ENCODE data around the gene REX1BD. TPM values are rescaled to one million over a fixed set of nuclear protein-coding genes. Genes with fewer than 3 reads are reported as not detected.

Gene REX1BD
- total RNA-seq, 1 donor from 2014 or later, result 62.1 TPM

DNA sequence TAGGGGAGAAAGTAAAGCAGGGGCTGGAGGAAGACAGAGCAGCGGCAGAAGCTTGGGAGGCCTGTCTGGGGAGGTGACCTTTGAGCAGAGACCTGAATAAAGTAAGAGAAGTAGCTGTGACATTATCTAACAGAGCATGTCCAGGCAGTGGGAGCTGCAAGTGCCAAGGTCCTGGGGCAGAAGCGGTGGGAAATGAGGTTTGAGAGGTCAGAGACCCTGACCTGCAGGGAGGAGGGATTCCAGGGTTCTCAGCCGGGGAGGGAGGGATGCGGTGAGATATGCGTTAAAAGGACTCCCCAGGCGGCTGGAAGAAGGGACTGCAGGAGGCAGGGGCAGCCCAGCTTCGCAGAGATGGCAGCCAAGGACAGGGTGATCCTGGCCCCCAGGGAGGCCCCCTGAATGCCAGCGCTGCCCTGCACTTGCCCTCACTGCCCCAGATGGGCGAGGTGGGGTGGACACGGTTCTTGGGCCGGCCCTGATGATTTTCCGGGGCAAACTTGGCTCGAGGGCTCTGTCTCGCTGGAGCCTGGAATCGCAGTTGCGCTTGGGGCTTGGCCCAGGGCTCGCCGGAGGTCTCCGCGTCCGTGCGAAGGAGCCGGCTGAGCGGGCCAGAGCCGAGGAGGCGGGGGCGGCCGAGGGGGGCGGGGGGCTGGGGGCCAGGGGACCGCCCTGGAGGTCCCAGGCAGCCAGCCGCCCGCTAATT is 14.8 kb downstream of the REX1BD start:
- no peak for DNase-seq (ENCODE audit: low spot score)

DNA sequence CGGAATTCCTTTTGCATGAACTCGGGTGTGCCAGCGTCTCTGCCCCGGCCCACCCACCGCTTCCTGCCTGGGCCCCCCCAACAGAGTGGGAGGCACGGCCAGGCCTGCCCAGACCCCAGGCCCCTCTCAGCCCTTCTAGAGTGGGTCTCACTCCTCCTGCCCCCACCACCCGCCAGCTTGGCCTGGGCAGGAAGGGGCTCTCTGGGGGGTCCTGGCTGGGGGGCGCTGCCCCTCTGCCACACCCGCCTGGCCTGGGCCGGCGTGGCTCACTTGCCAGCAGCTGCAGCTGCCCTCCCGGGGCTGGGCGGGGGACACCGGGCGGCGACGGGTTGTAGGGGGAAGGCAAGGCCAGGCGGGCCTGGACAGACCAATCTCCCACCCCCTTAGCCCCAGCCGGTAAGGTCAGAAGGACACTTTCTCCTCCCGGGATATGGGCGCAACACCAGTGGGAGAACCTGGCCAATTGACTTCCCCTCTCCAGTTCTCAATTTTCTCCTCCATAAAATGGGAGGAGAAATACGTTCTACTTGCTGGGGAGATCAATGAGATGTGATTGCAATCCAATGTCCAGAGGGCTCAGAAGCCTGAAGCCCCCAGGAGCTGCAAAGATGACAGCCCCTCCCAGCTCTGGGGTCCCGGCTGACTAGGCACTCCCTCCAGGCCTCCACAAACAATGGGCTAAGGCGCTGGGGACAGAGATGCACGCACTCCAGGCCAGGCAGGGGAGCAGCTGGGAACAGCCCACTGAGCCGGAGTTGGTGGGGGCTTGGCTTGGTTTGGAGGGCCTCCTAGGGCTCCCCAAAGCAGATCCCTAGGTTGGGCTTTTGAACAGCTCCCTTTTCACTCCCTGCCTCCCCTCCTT is 15.6 kb downstream of the REX1BD start:
- no peak for DNase-seq (ENCODE audit: low spot score)

DNA sequence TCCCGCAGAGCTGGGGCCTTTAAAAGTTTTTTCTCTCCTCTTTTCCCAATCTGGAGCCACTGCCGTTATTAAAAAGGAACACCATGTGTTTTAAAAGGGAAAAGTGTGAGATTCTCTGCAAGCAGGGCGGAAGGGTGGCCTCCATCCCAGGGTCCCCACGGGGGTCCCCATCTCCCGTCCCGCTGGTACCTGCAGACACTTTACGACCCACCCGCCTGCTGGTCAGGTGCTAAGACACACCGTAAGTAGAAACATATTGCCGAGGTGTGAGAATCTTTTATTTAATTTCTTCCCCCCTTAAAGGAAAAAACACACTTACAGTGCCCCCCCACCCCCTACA is 16.2 kb downstream of the REX1BD start:
- DNase-seq (ENCODE audit: low spot score), result no peak

DNA sequence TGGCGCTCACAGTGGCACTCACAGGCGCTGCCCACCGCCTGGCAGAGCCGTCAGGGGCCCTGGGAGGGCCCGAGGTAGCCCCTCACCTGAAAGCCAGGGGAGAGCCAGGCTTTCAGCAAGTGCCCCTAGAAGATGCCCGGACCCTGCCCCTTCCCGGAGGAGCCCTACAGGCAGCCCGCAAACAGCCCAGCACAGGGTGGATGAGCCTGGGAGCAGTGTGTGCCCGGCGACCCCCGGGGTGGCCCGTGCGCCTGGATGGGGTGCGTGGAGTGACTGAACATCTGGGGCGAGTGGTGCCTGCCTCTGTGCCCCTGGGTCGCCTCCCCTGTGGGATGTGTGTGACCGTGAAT is 16.6 kb downstream of the REX1BD start:
- DNase-seq (ENCODE audit: low spot score), result no peak

DNA sequence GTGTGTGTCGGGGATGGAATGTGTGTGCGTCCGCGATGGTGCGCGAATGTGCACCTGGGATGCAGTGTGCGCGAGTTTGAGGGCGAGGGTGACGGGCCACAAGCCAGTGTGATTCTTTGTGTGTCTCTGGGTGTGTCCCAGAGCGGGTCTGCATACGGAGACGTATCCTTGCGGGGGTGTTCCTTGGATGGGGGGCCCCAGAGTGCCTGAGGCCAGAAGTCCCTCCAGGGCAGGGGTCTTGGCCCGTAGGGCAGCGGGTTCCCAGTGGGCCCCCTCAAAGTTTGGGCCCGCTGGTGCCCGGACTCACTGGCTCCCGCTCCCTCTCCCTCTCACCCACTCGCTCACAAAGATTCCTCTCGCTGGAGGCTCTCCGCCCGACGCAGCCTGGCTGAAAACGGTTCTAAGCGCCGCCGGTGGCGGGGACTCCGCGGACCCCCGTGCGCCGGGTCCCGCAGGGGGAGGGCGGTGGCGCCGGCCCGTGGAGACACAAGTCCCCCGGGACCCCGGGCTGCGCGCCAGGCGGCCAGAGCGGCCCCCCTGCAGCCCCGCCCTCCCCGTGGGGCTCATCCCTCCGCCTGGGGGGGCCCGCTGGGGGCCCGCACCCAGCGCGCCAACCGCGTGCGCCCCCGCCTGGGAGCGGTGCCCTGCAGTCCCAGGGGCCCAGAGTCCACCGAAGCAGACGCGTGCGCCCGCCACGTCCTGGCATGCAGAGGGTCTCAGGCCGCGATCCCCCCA is 17.1 kb downstream of the REX1BD start:
- DNase-seq (ENCODE audit: low spot score), result no peak

DNA sequence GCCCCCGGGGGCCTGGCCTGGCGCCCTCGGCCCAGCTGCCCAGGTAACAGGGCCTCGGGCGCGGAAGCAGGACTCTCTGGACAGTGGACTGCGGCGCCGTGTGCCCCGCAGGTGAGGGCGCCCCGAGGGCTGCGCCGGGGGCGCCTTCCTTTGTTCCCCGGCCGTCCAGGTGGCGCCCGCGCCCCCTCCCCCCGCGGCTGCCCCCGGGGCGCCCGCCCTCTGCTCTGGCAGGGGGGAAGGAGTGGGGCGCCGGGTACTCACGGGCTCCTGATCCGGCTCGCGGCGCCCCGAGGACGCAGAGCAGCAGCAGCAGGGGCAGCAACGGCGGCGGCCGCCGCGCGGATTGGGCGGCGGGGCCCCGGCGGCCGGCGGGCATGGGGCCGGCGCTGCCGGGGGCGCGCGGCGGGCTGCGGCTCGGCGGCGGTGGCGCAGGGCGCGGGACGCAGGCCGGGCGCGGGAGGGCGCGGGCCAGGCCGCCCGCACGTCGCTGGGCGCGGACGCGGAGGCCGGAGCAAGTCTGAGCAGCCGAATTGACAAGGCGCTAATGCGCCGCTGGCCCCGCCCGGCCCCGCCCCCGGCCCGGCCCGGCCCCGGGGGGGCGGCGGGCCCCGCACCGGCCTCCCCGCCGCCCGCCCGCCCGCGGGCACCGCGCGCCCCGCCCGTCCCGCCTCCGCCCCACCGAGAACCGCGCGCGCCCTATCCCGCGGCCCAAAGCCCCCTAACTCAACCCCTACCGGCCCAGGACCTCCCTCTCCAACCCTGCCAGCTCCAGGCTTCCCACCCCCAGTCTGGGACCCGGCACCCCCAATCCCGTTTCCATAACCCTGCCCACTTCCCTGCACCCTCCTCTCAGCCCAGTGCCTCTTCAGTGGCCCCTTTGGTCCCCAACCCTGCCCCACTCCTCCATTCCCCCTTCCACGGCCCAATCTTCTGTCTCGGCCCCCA is 18.0 kb downstream of the REX1BD start, which contains the start of gene CRLF1:
CRLF1 (minus strand) TSS at position 519 of the 945 bp plus-strand sequence; CDS start at position 376, 143 bp downstream.
- DNase-seq (ENCODE audit: low spot score), result no peak

DNA sequence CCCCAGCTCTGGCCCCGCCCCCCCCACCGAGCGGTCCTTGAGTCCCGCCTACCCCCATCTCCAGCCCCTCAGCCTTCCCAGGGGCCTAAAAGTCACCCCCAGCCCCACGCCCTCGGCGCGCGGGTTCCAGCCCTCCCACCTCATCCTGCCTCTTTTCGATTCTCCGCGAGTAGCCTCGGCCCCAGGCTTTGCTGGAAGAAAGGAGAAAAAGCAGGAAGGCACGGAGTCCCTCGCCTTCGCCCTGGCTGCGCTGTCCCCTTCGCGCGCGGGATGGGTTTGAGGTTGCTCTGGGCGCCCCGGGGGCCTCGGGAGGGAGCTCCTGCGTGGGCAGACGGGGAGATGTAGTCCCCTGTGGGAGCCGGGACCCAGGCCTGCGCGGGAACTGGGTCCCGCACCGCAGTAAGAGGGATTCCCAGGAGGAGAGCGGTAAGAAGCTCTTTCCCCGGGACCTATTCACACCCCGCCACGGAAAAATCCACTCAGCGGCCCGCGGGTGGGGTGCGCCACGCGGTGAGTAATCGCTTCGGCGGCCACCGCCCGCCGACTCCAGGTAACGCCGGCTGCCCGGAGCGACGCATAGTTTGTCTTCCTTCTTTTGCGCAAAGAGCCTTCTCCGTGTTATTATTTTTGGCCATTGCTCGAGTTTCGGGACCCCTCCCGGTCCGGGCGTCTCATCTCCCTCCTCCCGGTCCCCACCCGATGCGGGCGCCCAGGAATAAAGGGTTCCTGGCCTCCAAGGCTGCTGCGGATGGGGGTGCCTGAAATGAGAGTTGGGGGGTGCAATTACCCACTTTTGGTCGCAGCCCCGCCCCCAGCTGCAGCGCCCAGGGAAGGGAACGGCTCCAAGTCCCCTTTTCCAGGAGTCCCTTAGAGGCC is 18.9 kb downstream of the REX1BD start:
- DNase-seq (ENCODE audit: low spot score), result no peak

DNA sequence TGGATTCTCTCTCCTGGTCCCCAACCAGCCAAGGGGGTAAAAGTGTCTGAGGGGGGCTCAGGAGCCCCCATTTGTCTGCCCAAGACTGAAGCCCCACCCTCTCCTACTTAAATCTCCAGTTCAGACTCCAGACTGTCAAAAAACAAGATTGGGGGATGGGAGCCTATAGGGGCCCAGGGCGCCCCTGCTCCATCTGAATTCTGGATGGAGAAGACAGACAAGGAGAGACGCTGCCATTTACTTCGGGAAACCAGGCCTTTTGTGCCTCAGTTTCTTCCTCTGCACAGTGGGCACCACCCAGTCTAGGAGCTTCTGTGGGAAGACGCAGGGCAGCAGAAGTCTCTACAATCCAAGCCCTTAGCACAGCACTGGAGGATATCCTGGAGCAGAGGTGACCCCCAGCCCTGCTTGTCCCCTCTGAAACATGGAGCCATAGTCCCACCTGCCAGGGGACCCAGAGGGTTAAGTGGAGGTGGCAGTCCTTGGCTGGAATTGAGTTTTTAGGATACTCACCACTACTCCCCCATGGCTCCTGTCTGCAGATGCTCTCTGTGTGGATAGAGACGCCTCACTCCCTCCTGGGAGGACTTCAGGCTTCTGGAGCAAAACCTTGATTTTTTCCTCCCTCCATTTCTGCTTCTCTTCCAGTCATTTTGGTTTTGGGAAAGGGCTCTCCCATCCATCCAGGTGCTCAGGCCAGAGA is 19.7 kb downstream of the REX1BD start:
- DNase-seq (ENCODE audit: low spot score), result no peak

DNA sequence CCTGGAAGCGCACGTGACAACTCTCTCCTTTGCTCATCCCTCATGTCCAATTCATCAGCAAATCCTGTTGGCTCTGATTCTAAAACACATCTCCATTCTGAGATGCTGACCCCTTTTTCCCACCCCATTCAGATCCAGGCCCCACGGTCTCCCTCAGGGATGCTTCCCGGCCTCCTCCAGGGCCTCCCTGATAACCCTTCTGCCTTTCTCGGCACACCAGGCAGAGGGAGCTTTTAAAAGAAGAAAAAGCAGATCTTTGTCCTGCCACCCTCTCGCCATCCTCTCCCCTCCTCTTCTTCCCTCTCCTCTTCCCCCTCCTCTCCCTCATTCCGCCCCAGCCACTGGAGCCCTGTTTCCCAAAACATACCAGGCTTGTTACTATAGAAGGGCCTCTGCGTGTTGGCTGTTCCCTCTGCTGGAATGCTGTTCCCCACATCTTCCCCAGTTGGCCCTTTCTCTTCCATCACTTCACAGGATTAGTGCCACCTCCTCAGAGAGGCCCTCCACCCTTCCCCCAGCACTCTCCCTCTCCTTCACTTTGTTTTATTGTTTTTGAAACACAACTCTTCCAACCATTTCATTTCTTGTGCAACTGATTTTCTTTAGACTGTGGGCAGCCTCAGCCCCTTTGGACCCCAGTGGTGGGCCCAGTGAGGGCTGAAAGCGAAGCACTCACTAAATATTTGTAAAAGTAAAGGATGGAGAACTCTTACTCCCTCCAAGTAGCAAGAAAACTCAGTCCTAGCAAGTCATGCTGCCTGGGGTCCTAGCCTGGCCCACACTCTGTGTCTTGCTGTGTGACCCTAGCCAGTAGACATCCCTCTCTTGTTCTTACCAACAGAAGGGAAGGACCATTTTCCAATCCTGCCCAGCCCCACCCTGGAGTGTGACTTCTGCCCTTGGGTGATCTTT is 20.5 kb downstream of the REX1BD start:
- DNase-seq (ENCODE audit: low spot score), result no peak

DNA sequence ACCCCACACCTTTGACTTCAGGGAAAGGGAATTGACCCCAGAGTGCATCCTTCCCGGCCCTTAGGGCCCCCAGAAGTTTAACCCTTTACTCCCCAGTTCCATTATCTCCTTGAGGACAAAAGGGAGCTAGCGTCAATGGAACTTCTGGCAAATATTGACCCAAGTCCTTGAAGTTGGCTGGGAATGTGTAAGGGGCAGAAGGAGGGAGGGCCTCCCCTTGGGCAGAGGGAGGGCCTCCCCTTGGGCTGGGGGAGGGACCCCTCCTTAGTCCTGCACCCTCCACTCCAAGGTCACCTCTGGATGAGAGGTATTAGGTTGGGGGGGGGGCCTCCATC is 21.1 kb downstream of the REX1BD start:
- no peak for DNase-seq (ENCODE audit: low spot score)

DNA sequence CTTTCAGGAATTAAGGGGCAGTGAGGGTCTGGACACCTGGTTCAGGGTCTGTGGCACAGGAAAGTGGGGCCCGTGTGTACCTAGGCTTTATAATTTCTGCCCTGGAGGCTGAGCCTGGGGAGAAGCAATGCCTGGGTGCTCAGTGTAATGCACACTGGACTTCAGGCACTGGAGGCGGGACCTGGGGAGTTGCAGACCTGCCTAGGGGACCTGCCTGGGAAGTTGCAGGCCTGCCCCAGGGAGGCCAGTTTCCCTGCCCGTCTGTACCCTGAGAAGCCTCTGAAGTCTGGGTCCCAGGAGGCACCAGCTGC is 21.6 kb downstream of the REX1BD start:
- no peak for DNase-seq (ENCODE audit: low spot score)

DNA sequence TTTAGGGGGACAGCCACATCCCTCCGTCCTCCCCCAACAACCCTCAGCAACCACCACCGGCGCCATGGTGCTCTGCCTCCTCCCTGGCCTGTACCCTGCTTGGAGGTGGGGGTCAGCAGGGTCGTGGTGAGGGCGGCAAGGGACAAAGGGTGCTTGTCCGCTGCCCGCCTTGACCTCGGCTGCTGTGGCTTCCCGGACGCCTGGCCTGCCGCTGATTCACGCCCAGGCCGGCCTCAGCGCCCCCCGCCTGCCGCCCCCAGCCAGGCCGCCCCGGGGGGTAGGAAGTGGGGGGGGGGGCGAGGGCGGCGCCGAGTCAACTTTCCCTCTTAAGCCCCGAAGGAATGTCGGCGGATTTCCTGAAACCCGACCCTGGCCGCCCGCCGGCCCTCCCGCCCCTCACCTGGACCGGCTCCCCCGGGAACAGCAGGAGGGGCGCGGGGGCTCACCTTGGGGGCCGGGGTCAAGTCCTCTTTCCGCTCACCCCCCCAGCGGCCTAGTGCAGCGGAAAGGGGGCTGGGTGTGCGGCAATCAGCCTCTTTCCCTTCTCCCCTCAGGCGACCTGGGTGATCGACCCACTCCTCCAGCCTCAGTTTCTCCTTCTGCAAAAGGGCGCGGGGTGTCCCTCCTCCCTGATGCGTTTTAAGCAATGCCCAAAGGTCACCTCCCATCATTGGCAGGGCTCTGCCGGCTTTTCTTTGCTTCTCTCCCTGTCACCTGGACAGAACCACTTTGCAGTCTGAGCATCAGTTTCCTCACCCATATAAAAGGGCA is 22.1 kb downstream of the REX1BD start:
- no peak for DNase-seq (ENCODE audit: low spot score)

DNA sequence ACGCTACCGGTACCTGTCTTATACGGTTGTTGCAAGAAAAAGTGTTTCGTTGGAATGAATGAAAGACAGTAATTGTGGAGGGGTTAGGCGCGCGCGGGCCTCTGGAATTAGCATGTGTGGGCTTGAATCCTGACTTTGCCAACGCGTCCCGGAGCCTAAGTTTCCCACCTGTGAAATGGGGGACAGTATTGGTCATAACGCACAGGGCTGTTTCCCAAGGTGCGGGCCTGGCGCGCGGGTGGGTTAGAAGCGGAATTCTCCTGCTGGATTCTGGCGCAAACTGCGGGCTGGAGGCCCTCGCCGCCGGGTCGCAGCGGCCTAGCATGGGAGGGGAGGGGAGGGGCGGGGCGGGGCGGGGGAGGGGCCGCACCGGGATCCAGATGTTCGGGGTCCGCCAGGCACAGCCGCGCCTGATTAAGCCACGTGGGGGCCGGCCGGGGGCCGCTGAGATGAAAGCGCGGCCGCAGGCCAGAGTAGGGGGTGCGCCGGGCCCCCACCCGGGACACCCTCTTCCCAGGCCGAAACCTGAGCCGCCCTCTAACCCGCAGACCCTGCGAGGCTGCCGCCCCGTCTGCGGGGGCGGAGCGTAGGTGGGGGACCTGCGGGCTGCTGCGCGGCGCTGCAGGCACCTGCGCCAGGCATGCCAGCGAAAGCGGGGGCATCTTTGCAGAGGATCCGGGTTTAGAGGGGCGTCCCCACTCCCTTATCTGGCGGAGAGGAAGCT is 22.9 kb downstream of the REX1BD start:
- DNase-seq (ENCODE audit: low spot score), result no peak

DNA sequence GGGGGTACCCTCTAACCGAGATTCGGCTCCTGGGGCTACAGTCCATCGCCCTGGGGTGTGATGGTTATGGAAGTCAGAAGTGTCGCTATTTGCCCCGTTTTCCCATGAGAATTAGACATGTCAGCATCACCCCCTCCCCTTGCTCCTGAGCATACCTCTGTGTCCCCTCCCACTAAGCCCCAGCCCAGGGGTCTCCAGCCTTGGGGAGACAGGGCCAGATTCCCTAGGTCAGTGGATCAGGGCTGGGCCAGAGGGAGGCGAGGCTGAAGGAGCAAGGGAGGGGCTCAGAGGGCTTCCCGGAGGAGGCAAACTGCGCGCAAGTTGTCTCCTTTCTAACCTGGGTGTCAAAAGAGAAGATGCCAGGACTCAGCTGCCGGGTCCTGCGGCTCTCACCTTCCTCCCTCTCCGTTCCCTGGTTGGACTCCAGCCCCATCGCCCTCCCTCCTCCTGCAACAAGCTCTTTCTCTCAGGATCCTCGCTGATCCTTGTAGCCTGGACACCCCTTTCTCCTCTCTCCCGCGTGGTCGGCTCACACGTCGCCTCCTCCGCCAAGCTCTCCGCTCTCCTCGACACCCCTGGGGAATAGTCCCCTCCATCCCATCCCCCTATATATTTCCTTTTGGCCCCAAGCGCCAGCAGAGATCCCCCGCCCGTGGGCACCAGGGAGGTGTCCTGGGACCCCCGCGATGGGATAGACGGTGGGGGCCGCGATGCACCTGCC is 23.6 kb downstream of the REX1BD start:
- DNase-seq (ENCODE audit: low spot score), result no peak

DNA sequence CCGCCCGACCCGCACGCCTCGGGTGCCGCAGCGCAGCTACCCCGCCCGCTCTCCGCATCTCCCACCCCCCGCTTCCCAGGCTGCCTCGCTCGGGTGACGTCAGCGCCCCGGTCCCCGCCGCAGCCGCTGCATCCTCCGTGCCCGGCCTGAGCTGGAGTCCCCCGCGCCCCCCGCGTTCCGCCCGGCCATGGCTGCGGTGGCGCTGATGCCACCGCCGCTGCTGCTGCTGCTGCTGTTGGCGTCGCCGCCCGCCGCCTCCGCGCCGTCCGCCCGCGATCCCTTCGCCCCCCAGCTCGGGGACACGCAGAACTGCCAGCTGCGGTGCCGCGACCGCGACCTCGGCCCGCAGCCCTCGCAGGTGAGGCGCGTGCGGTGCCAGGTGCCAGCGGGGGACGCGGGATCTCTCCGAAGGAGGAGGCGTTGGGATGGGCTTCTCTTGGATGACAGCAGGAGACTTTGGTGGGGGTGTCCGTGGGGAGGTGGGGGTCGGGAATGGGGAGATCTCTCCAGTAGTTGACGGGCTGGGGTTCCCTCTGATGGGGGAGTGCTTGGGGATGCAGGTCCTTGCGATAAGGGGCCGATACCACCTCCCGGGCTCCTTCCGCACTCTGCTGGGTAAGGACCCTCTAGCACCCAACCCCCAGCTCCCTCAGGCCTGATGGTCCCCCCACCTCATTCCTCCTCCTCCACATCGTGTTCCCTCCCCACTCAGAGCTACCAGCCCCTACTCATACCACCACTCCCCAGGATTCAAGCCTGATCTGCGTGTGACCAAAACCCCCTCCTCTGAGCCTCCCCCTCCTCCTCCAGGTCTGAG is 24.4 kb downstream of the REX1BD start, which contains the start of gene TMEM59L:
TMEM59L (plus strand) TSS at position 99 of the 817 bp plus-strand sequence; CDS start at position 188, 89 bp downstream.
- DNase-seq (ENCODE audit: low spot score), result no peak

Data from ureter (tissue), 1 donor.